Measurements from ENCODE around the gene CKB. TPM values are rescaled to one million over a fixed set of nuclear protein-coding genes. Genes with fewer than 3 reads are reported as not detected.

CKB gene
- total and polyA plus RNA-seq, 9 of the 15 experiments (the other 6 are each of a cell fraction or from before 2014, with no cell fraction given), result 23.9 to 692 (median 132) TPM

- TF ChIP-seq PHF20 (IDR thresholded peaks at IDR 0.05; ENCODE audit: partially characterized antibody) (no peak), HMGN3 (IDR thresholded peaks at IDR 0.05; ENCODE audit: borderline replicate concordance, extremely low read depth, insufficient read length, low read depth, low read length) (peak; percentile 44), NFYB (IDR thresholded peaks at IDR 0.05; ENCODE audit: extremely low read depth, insufficient read length) (peak; percentile 74), ZNF175 (CRISPR knock-in tag; IDR thresholded peaks at IDR 0.05; ENCODE audit: low read depth) (no peak), RB1 (IDR thresholded peaks at IDR 0.05; ENCODE audit: low read depth) (peak; percentile 41; the same call in 1 of the 2 replicates), ZNF740 (CRISPR knock-in tag; IDR thresholded peaks at IDR 0.05) (no peak), ZNF740 (tag; IDR thresholded peaks at IDR 0.05) (no peak), ERF (CRISPR knock-in tag; IDR thresholded peaks at IDR 0.05) (no peak), CREM (IDR thresholded peaks at IDR 0.05; ENCODE audit: low read depth) (no peak), BACH1 (tag; IDR thresholded peaks at IDR 0.05) (no peak), ZNF212 (CRISPR knock-in tag; IDR thresholded peaks at IDR 0.05) (no peak), ZNF583 (CRISPR knock-in tag; IDR thresholded peaks at IDR 0.05) (no peak), GTF2F1 (IDR thresholded peaks at IDR 0.05; ENCODE audit: low read depth, low read length) (peak; percentile 71; the same call in 1 of the 2 replicates), TOE1 (IDR thresholded peaks at IDR 0.05; ENCODE audit: borderline replicate concordance) (no peak), TOE1 (CRISPR knock-in tag; IDR thresholded peaks at IDR 0.05; ENCODE audit: borderline replicate concordance, low read depth) (no peak), CHD7 (IDR thresholded peaks at IDR 0.05; ENCODE audit: low read depth, low read length) (no peak)
Measured at GRCh38 chr14:103522649-103523574, at the start of gene CKB (continued).
